GM18507 (cell line): ENCODE measurements around the gene NOVA2.

Experiments used
- DNase-seq: peaks from one replicate; pipeline ENCODE4 v3.0.0; 2011; ENCODE audit warnings: low read depth; ENCODE audit not compliant: insufficient read length; ENCODE audit errors: extremely low spot score
- FAIRE-seq: peaks from 2 replicates; lab custom pipeline; 2011; peaks lifted over from hg19 to GRCh38; lab: Jason Lieb, UNC

NOVA2 gene

DNA sequence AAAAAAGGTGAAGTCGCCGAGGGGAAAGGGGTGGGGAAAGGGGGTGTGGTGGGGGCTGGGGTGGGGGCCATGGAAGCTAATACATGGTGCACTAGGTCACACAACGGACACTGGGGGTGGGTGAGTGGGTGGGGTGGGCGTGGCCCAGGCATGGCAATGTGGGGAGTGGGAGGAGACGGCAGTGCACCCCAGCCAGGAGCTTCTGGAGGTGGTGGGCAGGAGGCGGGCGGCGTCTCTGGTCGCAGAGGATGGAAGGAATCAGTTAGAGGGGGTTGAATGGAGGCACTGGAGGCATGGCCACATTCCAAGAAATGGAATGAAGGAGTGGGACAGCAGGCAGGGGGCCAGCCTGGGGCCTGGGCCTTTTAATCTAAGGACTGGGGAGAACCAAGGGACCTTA, 39.9 kb downstream of the NOVA2 start:
- DNase-seq (no peak), FAIRE-seq (no peak)

- FAIRE-seq (no peak), DNase-seq (no peak)
These were observed 42.6 kb downstream of the NOVA2 start for GRCh38 chr19:45931055-45931454.

GRCh38 chr19:45929247-45929646, 44.4 kb downstream of the NOVA2 start:
- no peak for DNase-seq
- no peak for FAIRE-seq

GRCh38 chr19:45927565-45928261, 46.0 kb downstream of the NOVA2 start:
- FAIRE-seq: peak; percentile 98
- DNase-seq: peak; percentile 94

DNA sequence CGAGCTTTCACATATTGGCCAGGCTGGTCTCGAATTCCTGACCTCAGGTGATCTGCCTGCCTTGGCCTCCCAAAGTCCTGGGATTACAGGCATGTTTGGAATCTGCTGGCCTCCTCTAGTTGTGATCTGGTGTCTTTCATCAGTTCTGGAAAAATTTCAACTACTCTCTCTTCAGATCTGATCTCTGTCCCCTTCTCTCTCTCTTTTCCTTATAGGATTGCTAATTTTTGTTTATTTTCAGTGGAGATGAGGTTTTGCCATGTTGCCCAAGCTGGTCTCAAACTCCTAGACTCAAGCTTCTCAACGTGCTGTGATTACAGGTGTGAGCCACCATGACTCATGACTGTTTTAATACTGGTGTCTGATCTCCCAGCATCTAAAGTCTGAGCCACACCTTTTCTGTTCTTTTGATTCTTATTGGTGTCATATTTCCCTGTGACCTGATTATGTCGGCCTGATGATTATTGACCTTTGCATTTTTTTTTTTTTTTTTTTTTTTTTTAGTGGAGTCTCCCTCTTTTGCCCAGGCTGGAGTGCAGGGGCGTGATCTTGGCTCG, 48.7 kb downstream of the NOVA2 start:
- DNase-seq (no peak), FAIRE-seq (no peak)

GRCh38 chr19:45922281-45922680, 51.4 kb downstream of the NOVA2 start:
- FAIRE-seq (no peak), DNase-seq (no peak)

- FAIRE-seq (no peak), DNase-seq (no peak)
These were observed 53.2 kb downstream of the NOVA2 start for GRCh38 chr19:45920458-45920857.

DNA sequence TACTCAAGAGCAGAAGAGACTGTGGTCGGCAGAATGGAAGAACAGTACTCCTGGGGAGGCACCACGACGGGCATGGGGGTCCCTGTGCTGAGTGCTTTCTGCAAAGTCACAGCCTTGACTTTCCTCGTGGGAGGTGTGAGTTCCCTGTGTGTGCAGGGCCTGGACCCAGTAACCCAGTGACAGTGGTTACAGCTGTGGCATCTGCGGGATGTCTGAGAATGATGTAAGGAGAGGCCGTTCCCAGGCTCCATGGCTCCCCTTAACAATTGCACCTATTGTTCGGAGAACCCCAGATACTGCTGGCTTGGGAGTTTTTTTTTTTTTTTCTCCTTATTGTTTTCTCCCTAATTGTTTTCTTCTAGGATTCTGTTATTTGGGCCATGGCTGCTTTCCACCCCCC, 54.0 kb downstream of the NOVA2 start:
- FAIRE-seq: no peak
- DNase-seq: no peak

DNA sequence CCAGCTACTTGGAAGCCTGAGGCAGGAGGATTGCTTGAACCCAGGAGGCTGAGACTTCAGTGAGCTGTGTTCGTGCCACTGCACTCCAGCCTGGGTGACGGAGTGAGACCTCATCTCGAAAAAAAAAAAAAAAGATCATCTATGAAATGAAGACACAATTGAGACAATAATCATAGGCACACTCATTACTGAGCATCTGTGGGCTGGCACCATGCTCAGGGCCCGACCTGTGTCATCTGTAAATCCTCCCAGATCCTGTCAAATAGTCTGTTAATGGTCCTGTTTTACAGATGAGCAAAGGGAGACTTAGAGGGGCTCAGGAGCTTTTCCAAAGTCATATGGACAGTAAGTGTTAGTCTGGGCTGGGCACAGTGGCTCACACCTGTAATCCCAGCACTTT, 54.9 kb downstream of the NOVA2 start:
- no peak for FAIRE-seq
- DNase-seq: no peak

DNA sequence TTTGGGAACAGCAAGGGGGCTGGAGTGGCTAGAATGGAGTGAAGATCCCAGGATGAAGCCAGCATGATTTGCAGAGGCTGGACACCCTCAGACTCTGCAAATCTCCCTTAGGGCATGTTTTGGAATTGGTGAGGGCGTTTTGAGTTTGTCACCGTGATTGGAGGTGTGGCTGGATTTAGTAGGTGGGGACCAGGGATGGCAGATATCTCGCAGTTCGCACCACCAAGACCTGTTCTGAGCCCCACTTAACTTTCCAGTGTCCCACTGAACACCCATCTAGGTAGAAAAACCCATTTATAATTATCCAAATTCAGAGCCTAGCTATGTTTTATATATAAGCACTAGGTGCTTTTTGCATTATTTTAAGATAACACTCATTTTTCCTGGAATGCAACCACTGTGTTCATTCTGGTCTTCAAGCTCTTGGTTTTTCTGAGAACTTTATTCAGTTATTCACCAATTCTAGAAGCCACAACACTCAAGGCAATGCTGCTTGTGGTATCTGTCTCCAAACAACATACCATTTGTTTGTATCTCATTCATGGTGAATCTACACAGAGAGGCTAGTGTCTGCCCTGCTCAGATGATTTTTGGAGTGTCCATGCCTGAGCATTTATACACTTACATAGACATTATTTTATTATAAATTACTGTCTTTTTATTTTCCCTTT, 56.1 kb downstream of the NOVA2 start:
- DNase-seq (no peak), FAIRE-seq (no peak)

DNA sequence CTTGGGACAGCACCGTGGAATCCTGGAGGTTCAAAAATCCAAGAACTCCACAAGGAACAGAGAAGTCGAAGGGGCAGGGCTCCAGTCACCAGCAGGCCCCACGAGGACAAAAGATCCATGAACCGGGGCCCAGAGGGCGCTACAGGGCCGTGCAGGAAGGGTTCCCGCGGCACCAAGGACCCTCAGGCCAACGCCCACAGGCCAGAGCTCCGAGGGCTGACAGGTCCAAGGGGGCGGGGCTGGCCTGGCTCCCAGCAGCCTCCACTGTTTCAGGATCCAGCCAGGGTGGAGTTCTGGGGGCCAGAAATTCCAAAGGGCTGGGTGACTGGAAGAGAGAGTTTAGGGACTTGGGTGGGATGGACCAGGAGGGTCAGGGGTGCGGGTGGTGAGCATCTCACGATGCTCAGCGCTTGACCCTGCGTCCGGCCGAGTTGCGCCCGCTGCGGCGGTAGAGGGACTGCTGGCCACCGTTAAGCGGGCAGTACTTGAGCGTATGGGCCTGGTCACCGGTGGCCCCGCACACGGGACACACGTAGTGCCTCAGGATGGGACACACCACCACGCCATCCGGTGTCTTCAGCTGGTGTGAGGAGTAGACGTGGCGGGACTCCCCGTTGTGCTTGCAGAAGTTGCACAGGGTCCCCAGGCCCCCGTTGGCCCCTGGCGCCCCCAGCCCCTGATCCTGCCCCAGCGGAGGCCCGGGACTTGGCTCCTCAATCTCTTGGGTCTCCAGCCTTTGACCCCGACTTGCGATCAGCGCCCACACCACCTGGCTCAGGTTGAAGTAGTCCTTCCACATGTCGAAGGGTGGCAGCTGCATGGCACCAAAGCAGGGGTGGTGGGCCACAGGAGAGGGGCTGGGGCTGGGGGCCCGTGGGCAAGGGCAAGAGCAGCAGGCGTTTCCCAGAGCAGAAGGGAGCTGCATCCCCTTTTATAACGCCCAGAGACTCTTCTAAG, 59.5 kb downstream of the NOVA2 start, which contains the start of gene NANOS2:
TSS of gene NANOS2 (minus strand) at position 905 of the 957 bp plus-strand sequence. CDS start at position 820, 85 bp downstream.
- DNase-seq: no peak

DNA sequence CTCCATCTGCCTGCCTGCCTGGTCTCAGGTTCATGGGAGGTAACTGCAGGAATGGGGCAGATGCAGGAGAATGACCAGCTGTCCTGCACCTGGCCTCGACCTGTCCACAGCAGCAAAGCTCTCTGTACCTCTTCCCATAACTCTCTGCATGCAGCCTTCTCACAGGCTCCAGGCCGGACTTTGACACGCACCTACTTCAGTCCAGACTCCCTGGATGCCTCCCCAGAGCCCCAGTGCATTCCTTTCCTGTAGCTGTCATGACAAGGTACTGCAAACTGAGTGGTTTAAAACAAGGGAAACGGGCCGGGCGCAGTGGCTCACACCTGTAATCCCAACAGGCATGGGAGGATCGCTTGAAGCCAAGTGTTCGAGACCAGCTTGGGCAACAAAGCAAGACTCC, 62.4 kb downstream of the NOVA2 start:
- DNase-seq (no peak), FAIRE-seq (no peak)

More for the DNA sequence above, 59.5 kb downstream of the NOVA2 start, which contains the start of gene NANOS2:
- FAIRE-seq: no peak

- FAIRE-seq (no peak), DNase-seq (no peak)
These were observed 64.7 kb downstream of the NOVA2 start for GRCh38 chr19:45908956-45909355.

GRCh38 chr19:45906221-45906620, 67.4 kb downstream of the NOVA2 start:
- no peak for FAIRE-seq
- no peak for DNase-seq

DNA sequence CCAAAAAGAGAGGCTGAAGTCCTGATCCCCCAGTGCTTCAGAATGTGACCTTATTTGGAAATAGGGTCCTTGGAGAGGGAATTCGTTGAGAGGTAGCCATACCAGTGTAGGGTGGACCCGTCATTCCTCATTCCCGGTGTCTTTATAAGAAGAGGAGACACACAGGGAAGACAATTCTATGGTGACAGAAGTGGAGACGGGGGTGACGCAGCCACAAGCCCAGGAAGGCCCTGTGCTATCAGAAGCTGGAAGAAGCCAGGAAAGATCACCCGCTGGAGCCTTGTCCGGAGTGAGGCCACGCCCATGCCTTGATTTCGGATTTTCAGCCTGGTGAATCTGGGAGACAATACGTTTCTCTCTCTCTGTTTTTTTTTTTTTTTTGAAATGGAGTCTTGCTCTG, 68.7 kb downstream of the NOVA2 start:
- no peak for DNase-seq
- FAIRE-seq: no peak

DNA sequence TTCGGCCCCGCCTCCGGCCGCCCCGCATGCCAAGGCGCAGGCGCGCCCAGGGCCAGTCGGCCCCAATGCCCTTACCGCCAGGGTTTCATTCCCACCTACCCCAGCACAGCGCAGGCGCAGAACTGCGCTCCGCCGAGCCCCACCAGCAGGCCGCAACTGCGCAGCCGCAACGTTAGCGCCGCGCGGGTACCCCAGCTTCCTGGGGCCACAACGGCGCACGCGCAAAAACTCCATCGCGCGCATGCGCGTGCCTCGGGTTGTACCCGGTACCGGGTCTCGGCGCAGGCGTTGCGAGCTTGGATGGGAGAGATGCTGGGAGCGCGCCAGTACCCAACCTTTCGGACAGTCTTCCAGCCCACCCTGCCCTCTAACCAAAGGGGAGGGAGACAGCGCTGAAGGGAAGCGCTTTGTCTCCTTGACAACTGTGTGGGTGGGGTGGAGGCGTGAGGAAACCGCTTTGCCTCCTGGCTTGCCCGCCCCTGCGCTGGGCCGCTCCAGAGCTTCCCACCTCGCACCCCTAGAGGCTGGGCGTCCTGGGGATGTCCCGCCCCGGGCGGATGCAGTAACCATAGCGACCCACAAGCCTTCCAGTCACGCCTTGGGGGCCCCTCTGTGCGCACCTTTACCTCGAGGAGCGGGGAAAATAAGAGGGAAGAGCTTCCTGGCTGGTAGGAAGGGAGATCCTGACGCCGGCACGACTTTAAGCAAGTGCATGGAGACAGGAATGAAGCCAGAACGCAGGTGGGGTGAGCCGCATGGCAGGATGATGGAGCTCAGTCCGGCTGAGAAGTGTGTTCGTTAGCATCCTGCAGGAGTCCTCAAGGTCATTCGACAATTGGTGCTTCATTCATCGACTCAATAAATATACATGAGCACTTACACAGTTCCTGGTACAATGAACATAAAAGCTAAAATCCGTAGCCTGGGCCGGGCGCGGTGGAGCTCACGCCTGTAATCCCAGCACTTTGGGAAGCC, 70.7 kb downstream of the NOVA2 start:
- FAIRE-seq (peak; percentile 98), DNase-seq (peak; percentile 100)

- DNase-seq (no peak), FAIRE-seq (no peak)
These were observed 71.6 kb downstream of the NOVA2 start, which contains the start of gene MYPOP for GRCh38 chr19:45901912-45902650. Gene MYPOP, minus strand, starts transcription at chr19:45902613. Its CDS starts 840 bp downstream, at chr19:45901773.

DNA sequence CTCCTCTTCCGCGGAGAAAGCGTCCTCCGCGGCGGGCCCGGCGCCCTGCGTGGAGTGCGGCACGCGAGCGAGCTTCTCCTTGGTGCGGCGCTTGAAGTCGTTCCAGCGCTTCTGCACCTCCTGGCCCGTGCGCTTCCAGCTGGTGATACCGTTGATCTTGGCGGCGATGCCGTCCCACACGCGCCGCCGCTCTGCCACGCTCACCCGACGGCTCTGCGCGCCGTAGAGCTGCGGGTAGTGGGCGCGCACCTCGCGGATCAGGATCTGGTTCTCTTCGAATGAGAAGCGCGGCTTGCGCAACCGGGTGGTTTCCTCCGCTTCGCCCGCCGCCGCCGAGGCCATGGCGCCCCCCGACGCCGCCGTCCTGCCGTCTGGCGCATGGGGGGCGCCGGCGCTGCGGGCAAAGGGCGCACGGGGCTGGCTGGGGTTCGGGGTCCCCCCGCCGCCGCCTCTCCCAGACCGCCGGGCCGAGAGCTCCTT, 72.2 kb downstream of the NOVA2 start:
- DNase-seq (no peak), FAIRE-seq (no peak)
